ES-I3 (cell line): ENCODE results near the gene SAPCD1.

Source experiments
- H3K36me3 ChIP-seq: 2 replicates; pipeline ENCODE4 v1.6.1; 2013; ENCODE audit warnings: mild to moderate bottlenecking, low read length, control low read depth, moderate library complexity; ENCODE audit not compliant: insufficient read depth
- H3K4me1 ChIP-seq: 2 replicates; pipeline ENCODE4 v1.6.1; 2013; ENCODE audit warnings: mild to moderate bottlenecking, control low read depth, low read length; ENCODE audit not compliant: insufficient read depth
- H3K9ac ChIP-seq: 2 replicates; pipeline ENCODE4 v1.6.1; 2013; ENCODE audit warnings: low read depth, mild to moderate bottlenecking, low read length, moderate library complexity
- H3K9me3 ChIP-seq: 2 replicates; pipeline ENCODE4 v1.6.1; 2013; ENCODE audit warnings: mild to moderate bottlenecking, low read length, moderate library complexity; ENCODE audit not compliant: control insufficient read depth, insufficient read depth

SAPCD1 gene

GRCh38 chr6:31736768-31737314 is 25.6 kb upstream of the SAPCD1 start:
- Histone ChIP-seq H3K9me3 (no peaks in the 10 kb centered on the region), H3K9ac (peak overlapping the region; percentile 100), H3K36me3 (peaks cover 21% of the 10 kb centered on the region), H3K4me1 (peaks cover 22% of the 10 kb centered on the region)

GRCh38 chr6:31737315-31737990 is 25.0 kb upstream of the SAPCD1 start:
- peak overlapping the region; percentile 100; the same call in 1 of the 2 replicates for H3K9ac ChIP-seq
- H3K4me1 ChIP-seq = peaks cover 22% of the 10 kb centered on the region
- H3K9me3 ChIP-seq = no peaks in the 10 kb centered on the region
- peaks cover 20% of the 10 kb centered on the region for H3K36me3 ChIP-seq

GRCh38 chr6:31737991-31738979 is 24.2 kb upstream of the SAPCD1 start:
- H3K36me3 ChIP-seq = peaks cover 20% of the 10 kb centered on the region
- H3K9ac ChIP-seq = peak overlapping the region; percentile 52; the same call in 1 of the 2 replicates
- H3K9me3 ChIP-seq = no peaks in the 10 kb centered on the region
- H3K4me1 ChIP-seq = peaks cover 22% of the 10 kb centered on the region

GRCh38 chr6:31739639-31740396 is 22.6 kb upstream of the SAPCD1 start, which contains the start of gene MSH5:
Gene MSH5, plus strand, starts transcription at chr6:31740005. Its CDS starts 462 bp downstream, at chr6:31740467.
- H3K4me1 ChIP-seq = peaks cover 14% of the 10 kb centered on the region
- peaks cover 17% of the 10 kb centered on the region for H3K36me3 ChIP-seq
- no peaks in the 10 kb centered on the region for H3K9me3 ChIP-seq
- H3K9ac ChIP-seq = peak within 1 kb of the TSS; percentile 80

- H3K9me3 ChIP-seq = no peaks in the 10 kb centered on the region
- peaks cover 17% of the 10 kb centered on the region for H3K36me3 ChIP-seq
- H3K4me1 ChIP-seq = peaks cover 14% of the 10 kb centered on the region
- peak overlapping the region; percentile 80 for H3K9ac ChIP-seq
These were observed 21.8 kb upstream of the SAPCD1 start for GRCh38 chr6:31740397-31741223.

GRCh38 chr6:31741815-31742214 is 20.6 kb upstream of the SAPCD1 start:
- Histone ChIP-seq H3K9me3 (no peaks in the 10 kb centered on the region), H3K9ac (no peak overlapping the region), H3K36me3 (peaks cover 17% of the 10 kb centered on the region), H3K4me1 (peaks cover 14% of the 10 kb centered on the region)

- Histone ChIP-seq H3K9ac (no peak overlapping the region), H3K4me1 (peaks cover 9% of the 10 kb centered on the region), H3K9me3 (no peaks in the 10 kb centered on the region), H3K36me3 (peaks cover 22% of the 10 kb centered on the region)
These were observed 19.6 kb upstream of the SAPCD1 start for GRCh38 chr6:31742894-31743293.

GRCh38 chr6:31744422-31744821 is 18.0 kb upstream of the SAPCD1 start:
- Histone ChIP-seq H3K4me1 (no peaks in the 10 kb centered on the region), H3K9me3 (no peaks in the 10 kb centered on the region), H3K36me3 (peaks cover 22% of the 10 kb centered on the region), H3K9ac (no peak overlapping the region)

- no peaks in the 10 kb centered on the region for H3K4me1 ChIP-seq
- peaks cover 7% of the 10 kb centered on the region for H3K36me3 ChIP-seq
- no peaks in the 10 kb centered on the region for H3K9me3 ChIP-seq
- no peak overlapping the region for H3K9ac ChIP-seq
These were observed 13.0 kb upstream of the SAPCD1 start for GRCh38 chr6:31749301-31750036.

GRCh38 chr6:31750411-31751022 is 11.9 kb upstream of the SAPCD1 start:
- no peaks in the 10 kb centered on the region for H3K9me3 ChIP-seq
- no peak overlapping the region for H3K9ac ChIP-seq
- peaks cover 5% of the 10 kb centered on the region for H3K36me3 ChIP-seq
- no peaks in the 10 kb centered on the region for H3K4me1 ChIP-seq

- Histone ChIP-seq H3K9me3 (no peaks in the 10 kb centered on the region), H3K9ac (no peak overlapping the region), H3K4me1 (no peaks in the 10 kb centered on the region), H3K36me3 (no peaks in the 10 kb centered on the region; the same call in 1 of the 2 replicates)
These were observed 9.6 kb upstream of the SAPCD1 start for GRCh38 chr6:31752739-31753319.

- peaks cover 5% of the 10 kb centered on the region; the same call in 1 of the 2 replicates for H3K36me3 ChIP-seq
- H3K4me1 ChIP-seq = peaks cover 4% of the 10 kb centered on the region
- H3K9me3 ChIP-seq = no peaks in the 10 kb centered on the region
- H3K9ac ChIP-seq = no peak overlapping the region
These were observed 4.2 kb upstream of the SAPCD1 start for GRCh38 chr6:31758281-31758680.
